GM19238 (cell line): ENCODE results near the gene KLK2.
A peak's percentile ranks its signal among the peaks of the same experiment; 100 is the strongest.

Source experiments
- DNase-seq: peaks from one replicate; pipeline ENCODE4 v3.0.0; 2011; ENCODE audit warnings: low spot score; ENCODE audit not compliant: insufficient read length

The KLK2 gene

DNA sequence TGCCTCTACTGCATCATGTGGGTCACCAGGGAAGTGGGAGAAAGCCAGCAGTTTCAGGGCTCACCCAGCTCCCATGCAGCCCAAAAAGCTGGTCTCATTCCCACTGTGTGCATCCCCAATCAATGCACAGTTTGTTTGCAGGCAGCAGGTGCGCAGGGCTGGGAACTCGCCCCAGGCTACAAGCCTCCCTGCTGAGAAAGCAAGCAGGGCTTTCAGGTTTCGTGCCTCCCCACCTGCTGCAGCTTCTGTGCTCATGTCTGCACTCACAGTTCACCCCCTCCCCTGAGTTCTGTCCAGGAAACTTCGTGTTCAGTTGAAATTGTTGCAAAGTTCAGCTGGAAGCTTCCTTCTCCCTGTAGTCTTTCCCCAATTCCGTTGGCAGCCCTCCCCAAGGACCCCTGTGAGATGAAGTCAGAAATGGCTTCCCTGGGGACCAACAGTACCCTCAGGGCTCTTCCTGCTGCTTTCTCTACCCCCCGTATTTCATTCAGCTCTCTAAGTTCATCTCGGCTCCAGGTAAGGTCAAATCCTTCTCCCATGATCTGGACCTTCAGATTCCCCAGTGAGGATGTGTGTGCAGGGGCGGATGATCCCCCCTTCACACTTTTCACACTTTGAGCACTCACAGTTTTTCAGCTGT lies 28.8 kb upstream of the KLK2 start:
- no peak for DNase-seq

DNA sequence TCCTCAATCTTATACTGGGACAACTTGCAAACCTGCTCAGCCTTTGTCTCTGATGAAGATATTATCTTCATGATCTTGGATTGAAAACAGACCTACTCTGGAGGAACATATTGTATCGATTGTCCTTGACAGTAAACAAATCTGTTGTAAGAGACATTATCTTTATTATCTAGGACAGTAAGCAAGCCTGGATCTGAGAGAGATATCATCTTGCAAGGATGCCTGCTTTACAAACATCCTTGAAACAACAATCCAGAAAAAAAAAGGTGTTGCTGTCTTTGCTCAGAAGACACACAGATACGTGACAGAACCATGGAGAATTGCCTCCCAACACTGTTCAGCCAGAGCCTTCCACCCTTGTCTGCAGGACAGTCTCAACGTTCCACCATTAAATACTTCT lies 22.5 kb upstream of the KLK2 start:
- no peak for DNase-seq

DNA sequence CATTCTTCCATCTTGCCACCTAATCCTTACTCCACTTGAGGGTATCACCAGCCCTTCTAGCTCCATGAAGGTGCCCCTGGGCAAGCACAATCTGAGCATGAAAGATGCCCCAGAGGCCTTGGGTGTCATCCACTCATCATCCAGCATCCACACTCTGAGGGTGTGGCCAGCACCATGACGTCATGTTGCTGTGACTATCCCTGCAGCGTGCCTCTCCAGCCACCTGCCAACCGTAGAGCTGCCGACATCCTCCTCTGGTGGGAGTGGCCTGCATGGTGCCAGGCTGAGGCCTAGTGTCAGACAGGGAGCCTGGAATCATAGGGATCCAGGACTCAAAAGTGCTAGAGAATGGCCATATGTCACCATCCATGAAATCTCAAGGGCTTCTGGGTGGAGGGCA lies 21.6 kb upstream of the KLK2 start:
- DNase-seq, result no peak

DNA sequence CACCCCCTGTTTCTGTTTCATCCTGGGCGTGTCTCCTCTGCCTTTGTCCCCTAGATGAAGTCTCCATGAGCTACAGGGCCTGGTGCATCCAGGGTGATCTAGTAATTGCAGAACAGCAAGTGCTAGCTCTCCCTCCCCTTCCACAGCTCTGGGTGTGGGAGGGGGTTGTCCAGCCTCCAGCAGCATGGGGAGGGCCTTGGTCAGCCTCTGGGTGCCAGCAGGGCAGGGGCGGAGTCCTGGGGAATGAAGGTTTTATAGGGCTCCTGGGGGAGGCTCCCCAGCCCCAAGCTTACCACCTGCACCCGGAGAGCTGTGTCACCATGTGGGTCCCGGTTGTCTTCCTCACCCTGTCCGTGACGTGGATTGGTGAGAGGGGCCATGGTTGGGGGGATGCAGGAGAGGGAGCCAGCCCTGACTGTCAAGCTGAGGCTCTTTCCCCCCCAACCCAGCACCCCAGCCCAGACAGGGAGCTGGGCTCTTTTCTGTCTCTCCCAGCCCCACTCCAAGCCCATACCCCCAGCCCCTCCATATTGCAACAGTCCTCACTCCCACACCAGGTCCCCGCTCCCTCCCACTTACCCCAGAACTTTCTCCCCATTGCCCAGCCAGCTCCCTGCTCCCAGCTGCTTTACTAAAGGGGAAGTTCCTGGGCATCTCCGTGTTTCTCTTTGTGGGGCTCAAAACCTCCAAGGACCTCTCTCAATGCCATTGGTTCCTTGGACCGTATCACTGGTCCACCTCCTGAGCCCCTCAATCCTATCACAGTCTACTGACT lies 18.4 kb upstream of the KLK2 start, which contains the start of gene KLK3:
Gene KLK3 (plus strand): TSS at position 280 of the 775 bp plus-strand sequence. CDS start 41 bp downstream, at position 321.
- DNase-seq, result no peak

DNA sequence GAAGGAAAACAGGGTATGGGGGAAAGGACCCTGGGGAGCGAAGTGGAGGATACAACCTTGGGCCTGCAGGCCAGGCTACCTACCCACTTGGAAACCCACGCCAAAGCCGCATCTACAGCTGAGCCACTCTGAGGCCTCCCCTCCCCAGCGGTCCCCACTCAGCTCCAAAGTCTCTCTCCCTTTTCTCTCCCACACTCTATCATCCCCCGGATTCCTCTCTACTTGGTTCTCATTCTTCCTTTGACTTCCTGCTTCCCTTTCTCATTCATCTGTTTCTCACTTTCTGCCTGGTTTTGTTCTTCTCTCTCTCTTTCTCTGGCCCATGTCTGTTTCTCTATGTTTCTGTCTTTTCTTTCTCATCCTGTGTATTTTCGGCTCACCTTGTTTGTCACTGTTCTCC lies 15.9 kb upstream of the KLK2 start:
- no peak for DNase-seq

DNA sequence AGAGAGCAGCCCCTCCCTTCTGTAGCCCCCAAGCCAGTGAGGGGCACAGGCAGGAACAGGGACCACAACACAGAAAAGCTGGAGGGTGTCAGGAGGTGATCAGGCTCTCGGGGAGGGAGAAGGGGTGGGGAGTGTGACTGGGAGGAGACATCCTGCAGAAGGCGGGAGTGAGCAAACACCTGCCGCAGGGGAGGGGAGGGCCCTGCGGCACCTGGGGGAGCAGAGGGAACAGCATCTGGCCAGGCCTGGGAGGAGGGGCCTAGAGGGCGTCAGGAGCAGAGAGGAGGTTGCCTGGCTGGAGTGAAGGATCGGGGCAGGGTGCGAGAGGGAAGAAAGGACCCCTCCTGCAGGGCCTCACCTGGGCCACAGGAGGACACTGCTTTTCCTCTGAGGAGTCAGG lies 14.4 kb upstream of the KLK2 start:
- no peak for DNase-seq

DNA sequence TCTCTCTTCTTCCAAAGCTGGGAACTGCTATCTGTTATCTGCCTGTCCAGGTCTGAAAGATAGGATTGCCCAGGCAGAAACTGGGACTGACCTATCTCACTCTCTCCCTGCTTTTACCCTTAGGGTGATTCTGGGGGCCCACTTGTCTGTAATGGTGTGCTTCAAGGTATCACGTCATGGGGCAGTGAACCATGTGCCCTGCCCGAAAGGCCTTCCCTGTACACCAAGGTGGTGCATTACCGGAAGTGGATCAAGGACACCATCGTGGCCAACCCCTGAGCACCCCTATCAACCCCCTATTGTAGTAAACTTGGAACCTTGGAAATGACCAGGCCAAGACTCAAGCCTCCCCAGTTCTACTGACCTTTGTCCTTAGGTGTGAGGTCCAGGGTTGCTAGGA lies 13.4 kb upstream of the KLK2 start:
- DNase-seq, result no peak

DNA sequence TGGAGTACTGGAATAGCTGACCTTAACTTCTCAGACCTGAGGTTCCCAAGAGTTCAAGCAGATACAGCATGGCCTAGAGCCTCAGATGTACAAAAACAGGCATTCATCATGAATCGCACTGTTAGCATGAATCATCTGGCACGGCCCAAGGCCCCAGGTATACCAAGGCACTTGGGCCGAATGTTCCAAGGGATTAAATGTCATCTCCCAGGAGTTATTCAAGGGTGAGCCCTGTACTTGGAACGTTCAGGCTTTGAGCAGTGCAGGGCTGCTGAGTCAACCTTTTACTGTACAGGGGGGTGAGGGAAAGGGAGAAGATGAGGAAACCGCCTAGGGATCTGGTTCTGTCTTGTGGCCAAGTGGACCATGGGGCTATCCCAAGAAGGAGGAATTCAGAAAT lies 12.2 kb upstream of the KLK2 start:
- DNase-seq, result no peak

DNA sequence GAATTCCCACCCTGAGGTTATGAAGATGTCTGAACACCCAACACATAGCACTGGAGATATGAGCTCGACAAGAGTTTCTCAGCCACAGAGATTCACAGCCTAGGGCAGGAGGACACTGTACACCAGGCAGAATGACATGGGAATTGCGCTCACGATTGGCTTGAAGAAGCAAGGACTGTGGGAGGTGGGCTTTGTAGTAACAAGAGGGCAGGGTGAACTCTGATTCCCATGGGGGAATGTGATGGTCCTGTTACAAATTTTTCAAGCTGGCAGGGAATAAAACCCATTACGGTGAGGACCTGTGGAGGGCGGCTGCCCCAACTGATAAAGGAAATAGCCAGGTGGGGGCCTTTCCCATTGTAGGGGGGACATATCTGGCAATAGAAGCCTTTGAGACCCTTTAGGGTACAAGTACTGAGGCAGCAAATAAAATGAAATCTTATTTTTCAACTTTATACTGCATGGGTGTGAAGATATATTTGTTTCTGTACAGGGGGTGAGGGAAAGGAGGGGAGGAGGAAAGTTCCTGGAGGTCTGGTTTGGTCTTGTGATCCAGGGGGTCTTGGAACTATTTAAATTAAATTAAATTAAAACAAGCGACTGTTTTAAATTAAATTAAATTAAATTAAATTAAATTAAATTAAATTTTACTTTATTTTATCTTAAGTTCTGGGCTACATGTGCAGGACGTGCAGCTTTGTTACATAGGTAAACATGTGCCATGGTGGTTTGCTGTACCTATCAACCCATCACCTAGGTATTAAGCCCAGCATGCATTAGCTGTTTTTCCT lies 11.5 kb upstream of the KLK2 start:
- DNase-seq, result no peak

DNA sequence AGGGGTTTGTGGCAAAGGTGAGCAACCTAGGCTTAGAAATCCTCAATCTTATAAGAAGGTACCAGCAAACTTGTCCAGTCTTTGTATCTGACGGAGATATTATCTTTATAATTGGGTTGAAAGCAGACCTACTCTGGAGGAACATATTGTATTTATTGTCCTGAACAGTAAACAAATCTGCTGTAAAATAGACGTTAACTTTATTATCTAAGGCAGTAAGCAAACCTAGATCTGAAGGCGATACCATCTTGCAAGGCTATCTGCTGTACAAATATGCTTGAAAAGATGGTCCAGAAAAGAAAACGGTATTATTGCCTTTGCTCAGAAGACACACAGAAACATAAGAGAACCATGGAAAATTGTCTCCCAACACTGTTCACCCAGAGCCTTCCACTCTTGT lies 3.8 kb upstream of the KLK2 start:
- no peak for DNase-seq

DNA sequence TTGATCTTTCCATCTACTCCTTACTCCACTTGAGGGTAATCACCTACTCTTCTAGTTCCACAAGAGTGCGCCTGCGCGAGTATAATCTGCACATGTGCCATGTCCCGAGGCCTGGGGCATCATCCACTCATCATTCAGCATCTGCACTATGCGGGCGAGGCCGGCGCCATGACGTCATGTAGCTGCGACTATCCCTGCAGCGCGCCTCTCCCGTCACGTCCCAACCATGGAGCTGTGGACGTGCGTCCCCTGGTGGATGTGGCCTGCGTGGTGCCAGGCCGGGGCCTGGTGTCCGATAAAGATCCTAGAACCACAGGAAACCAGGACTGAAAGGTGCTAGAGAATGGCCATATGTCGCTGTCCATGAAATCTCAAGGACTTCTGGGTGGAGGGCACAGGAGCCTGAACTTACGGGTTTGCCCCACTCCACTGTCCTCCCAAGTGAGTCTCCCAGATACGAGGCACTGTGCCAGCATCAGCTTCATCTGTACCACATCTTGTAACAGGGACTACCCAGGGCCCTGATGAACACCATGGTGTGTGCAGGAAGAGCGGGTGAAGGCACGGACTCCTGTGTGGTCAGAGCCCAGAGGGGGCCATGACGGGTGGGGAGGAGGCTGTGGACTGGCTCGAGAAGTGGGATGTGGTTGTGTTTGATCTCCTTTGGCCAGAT lies 2.7 kb upstream of the KLK2 start:
- no peak for DNase-seq

DNA sequence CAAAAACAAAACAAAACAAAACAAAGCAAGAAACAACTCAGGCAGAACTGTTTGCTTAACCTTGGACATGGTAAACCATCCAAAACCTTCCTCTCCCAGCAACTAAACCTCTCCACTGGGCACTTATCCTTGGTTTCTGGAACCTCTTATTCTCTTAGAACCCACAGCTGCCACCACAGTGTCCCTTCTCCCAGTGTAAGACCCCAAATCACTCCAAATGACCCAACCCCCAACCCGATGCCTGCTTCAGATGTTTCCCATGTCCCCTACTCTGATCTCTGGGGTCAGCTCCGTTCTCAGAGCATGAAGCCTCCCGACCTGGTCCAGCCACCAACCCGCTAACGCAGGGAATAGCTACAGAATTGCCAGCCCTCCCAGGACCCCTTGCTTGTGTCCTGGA lies 972 bp downstream of the KLK2 start:
- DNase-seq, result no peak

DNA sequence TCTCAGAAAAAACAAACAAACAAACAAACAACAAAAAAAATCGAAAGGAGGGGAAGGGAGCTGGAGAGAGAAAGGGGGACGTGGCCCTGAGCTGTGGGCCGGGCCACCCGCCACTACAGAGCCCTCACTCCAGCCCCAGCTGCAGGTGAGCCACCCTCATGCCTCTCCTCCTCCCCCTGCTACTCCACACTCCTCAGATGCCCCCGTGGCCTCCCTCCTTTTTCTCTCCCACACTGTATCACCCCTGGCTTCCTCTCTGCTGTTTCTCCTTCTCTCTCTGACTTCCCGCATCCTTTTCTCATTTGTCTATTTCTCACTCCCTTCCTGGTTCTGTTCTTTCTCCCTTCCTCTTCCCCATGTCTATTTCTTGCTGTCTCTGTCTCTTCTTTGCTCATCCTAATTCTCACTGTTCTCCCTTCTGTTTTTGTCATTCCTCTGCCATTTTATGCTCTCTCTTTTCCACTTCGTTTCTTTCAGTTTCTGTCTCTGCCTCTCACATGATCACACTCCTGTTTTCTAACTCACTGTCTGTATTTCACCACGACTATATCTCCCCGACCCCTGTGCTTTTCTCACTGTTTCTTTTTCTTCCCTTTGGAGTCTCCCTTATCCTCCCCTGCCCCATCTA lies 2.7 kb downstream of the KLK2 start:
- peak; percentile 30 for DNase-seq

DNA sequence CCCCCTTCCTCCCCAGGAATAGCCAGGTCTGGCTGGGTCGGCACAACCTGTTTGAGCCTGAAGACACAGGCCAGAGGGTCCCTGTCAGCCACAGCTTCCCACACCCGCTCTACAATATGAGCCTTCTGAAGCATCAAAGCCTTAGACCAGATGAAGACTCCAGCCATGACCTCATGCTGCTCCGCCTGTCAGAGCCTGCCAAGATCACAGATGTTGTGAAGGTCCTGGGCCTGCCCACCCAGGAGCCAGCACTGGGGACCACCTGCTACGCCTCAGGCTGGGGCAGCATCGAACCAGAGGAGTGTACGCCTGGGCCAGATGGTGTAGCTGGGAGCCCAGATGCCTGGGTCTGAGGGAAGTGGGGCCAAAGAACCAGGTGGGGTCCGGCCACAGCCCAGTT lies 3.2 kb downstream of the KLK2 start:
- DNase-seq, result no peak

DNA sequence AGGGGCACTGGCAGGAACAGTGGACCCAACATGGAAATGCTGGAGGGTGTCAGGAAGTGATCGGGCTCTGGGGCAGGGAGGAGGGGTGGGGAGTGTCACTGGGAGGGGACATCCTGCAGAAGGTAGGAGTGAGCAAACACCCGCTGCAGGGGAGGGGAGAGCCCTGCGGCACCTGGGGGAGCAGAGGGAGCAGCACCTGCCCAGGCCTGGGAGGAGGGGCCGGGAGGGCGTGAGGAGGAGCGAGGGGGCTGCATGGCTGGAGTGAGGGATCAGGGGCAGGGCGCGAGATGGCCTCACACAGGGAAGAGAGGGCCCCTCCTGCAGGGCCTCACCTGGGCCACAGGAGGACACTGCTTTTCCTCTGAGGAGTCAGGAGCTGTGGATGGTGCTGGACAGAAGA lies 4.1 kb downstream of the KLK2 start:
- no peak for DNase-seq

DNA sequence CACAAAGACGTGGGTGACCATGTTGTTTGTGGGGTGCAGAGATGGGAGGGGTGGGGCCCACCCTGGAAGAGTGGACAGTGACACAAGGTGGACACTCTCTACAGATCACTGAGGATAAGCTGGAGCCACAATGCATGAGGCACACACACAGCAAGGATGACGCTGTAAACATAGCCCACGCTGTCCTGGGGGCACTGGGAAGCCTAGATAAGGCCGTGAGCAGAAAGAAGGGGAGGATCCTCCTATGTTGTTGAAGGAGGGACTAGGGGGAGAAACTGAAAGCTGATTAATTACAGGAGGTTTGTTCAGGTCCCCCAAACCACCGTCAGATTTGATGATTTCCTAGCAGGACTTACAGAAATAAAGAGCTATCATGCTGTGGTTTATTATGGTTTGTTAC lies 5.6 kb downstream of the KLK2 start:
- no peak for DNase-seq

DNA sequence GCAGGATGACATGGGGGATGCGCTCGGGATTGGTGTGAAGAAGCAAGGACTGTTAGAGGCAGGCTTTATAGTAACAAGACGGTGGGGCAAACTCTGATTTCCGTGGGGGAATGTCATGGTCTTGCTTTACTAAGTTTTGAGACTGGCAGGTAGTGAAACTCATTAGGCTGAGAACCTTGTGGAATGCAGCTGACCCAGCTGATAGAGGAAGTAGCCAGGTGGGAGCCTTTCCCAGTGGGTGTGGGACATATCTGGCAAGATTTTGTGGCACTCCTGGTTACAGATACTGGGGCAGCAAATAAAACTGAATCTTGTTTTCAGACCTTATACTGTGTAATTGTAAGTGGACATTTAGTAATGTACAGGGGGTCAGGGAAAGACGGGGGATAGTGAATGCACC lies 7.0 kb downstream of the KLK2 start:
- no peak for DNase-seq

DNA sequence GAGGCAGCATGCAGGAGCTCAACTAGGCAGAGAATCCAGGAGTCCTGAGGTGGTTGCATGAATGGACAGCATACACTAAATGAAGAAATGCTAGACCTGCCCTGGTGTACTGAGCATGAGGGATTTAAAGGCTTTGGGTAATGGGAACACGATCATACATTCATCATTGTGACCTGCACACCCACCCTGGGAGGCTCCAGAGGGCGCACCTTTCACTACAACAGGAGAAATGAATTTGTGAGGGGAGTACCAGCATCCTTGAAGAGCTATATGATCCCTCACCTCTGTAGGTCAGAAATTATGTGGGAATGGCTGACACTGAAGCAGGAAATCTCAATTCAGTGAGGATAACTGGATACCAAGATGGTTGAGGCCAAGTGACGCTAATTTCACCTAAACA lies 8.9 kb downstream of the KLK2 start:
- DNase-seq, result no peak

DNA sequence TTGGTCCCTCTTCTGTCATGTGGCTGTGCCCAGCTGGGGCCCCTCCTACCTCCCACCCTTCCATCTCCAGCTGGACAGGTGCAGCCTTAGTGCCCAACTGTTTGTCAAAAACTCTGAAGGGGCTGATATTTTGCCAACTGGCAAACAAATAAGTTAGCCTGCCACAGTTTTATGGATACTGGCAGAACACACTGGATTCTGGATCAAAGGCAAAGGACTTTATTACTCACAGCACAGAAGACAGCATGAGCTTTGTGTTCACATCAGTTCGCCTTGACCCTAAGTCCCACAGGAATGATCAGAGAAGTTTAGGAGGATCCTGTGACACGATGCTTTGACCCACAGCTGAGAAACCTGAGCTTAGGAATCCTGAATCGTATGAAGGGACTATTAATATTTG lies 16.4 kb downstream of the KLK2 start:
- no peak for DNase-seq

DNA sequence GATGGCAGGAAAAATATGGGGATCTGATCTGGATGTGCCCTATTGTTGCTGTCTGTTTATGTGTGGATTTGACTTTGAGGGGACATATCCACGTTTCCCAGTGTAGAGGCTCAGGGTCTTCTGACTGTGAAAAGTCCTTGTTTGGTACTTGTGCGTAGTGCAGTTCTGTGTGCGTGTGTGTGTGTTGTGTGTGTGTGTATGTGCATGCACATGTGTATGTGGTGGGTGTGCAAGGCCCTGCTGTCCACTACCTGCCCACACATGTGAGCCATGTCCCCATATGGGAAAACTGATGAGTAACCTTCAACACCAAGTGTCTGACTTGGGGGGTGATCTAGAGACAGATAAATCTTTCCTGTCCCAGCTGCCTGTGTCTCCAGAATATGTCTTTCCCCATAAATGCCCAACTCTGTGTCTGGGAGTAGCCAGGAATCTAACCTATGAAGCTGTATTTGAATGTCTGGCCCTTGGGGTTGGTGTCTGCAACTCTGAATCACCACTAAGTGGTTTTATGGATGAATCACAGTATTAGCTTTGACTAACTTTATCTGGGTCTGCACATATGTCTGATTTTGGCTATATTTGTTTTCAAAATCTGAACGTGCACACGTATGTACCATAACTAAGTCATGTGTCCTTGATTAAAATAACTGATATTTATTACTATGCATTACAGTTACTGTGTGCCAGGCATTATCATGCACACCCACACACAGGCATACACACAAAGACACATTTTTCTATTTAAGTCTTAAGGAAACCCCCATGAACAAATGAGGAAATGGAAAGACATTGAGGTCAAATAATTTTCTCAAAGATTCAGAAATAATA lies 17.4 kb downstream of the KLK2 start:
- no peak for DNase-seq

DNA sequence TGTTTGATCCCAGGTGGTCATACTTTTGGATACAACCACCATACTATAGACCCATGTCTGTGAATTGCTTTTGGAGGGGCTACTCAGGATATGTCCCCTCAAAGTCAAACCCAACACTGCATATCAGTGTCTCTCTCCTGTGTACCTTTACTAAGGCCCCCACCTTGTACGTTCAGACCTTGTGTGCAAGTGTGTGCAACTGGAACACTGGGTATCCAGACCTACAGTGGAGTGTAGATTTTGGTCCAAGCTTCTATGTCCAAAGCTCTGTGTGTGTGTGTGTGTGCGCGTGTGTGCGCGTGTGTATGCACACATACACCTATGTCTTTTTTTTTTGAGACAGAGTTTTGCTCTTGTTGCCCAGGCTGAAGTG lies 18.0 kb downstream of the KLK2 start:
- no peak for DNase-seq
